Islet of Langerhans (tissue), 1 donor: Measurements from ENCODE around the gene SCAPER.
"Not testable (repeated sequence)": the region's sequence is repeated elsewhere in the genome, so short reads cannot be mapped to it uniquely, and the experiment has no call there.

Source experiments
- FAIRE-seq: peaks from one replicate; lab custom pipeline; 2011; peaks lifted over from hg19 to GRCh38; lab: Jason Lieb, UNC

SCAPER gene

GRCh38 chr15:76480267-76480666 is 424.9 kb downstream of the SCAPER start:
- FAIRE-seq: no peak

- FAIRE-seq: peak; percentile 41
Observed at GRCh38 chr15:76470691-76471090, 434.4 kb downstream of the SCAPER start.

- no peak for FAIRE-seq
Observed at GRCh38 chr15:76468722-76469121, 436.4 kb downstream of the SCAPER start.

- no peak for FAIRE-seq
Observed at GRCh38 chr15:76467136-76467535, 438.0 kb downstream of the SCAPER start.

- FAIRE-seq: peak; percentile 24
Observed at GRCh38 chr15:76465728-76466127, 439.4 kb downstream of the SCAPER start.

- no peak for FAIRE-seq
Observed at GRCh38 chr15:76464247-76464646, 440.9 kb downstream of the SCAPER start.

GRCh38 chr15:76460871-76461270 is 444.3 kb downstream of the SCAPER start:
- FAIRE-seq: no peak

- no peak for FAIRE-seq
Observed at GRCh38 chr15:76460347-76460746, 444.8 kb downstream of the SCAPER start.

GRCh38 chr15:76451540-76451939 is 453.6 kb downstream of the SCAPER start:
- FAIRE-seq: no peak

GRCh38 chr15:76449455-76449854 is 455.7 kb downstream of the SCAPER start:
- no peak for FAIRE-seq

- FAIRE-seq: no peak
Observed at GRCh38 chr15:76448755-76449154, 456.4 kb downstream of the SCAPER start.

GRCh38 chr15:76447728-76448441 is 457.3 kb downstream of the SCAPER start:
- no peak for FAIRE-seq

- no peak for FAIRE-seq
Observed at GRCh38 chr15:76440441-76440840, 464.7 kb downstream of the SCAPER start.

- FAIRE-seq: no peak
Observed at GRCh38 chr15:76439542-76439941, 465.6 kb downstream of the SCAPER start.

GRCh38 chr15:76433798-76434400 is 471.2 kb downstream of the SCAPER start:
- no peak for FAIRE-seq

- FAIRE-seq: not testable (repeated sequence)
Observed at GRCh38 chr15:76433036-76433435, 472.1 kb downstream of the SCAPER start.

- no peak for FAIRE-seq
Observed at GRCh38 chr15:76432604-76433003, 472.5 kb downstream of the SCAPER start.

- no peak for FAIRE-seq
Observed at GRCh38 chr15:76431971-76432370, 473.2 kb downstream of the SCAPER start.

GRCh38 chr15:76430711-76431110 is 474.4 kb downstream of the SCAPER start:
- FAIRE-seq: not testable (repeated sequence)

GRCh38 chr15:76429661-76430060 is 475.5 kb downstream of the SCAPER start:
- no peak for FAIRE-seq

GRCh38 chr15:76426941-76427340 is 478.2 kb downstream of the SCAPER start:
- no peak for FAIRE-seq

- FAIRE-seq: no peak
Observed at GRCh38 chr15:76418352-76419140, 486.6 kb downstream of the SCAPER start.

GRCh38 chr15:76401285-76401684 is 503.9 kb downstream of the SCAPER start:
- no peak for FAIRE-seq
